ENCODE data around the gene RARRES1. TPM values are rescaled to one million over a fixed set of nuclear protein-coding genes. Genes with fewer than 3 reads are reported as not detected.

Gene RARRES1, protein sequence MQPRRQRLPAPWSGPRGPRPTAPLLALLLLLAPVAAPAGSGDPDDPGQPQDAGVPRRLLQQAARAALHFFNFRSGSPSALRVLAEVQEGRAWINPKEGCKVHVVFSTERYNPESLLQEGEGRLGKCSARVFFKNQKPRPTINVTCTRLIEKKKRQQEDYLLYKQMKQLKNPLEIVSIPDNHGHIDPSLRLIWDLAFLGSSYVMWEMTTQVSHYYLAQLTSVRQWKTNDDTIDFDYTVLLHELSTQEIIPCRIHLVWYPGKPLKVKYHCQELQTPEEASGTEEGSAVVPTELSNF
- total RNA-seq, result 1.3 and 6.0 TPM in 2 replicates

GRCh38 chr3:158731938-158732855, at the start of gene RARRES1:
RARRES1 (minus strand) TSS chr3:158732457; CDS start chr3:158732415, 42 bp downstream.
- DNase-seq, result peak; percentile 68

- DNase-seq, result no peak
Measured at GRCh38 chr3:158781849-158782248, 49.6 kb upstream of the RARRES1 start.

- DNase-seq, result no peak
Measured at GRCh38 chr3:158781191-158781590, 48.9 kb upstream of the RARRES1 start.

- DNase-seq, result no peak
Measured at GRCh38 chr3:158780766-158781165, 48.5 kb upstream of the RARRES1 start.

GRCh38 chr3:158777161-158777873, 45.1 kb upstream of the RARRES1 start:
- DNase-seq, result no peak

DNA sequence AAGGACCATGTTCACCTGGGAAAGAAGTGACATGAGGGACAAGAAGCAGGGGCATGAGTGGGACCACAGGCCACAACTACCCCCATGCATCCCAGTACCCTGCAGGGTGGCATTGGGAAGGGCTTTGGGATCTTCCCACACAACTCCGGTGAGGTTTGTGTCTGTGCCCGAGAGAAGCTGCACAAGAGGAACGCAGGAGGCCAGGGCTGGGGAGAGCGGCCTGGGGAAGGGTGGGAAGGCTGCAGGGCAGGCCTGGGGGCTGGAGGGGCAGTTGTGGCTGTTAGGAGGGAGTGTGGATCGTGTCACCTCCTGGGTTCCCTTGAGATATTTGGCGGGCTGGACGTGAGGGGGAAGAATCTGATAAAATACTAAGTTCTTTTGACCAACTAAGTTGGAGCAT, 44.3 kb upstream of the RARRES1 start:
- no peak for DNase-seq

GRCh38 chr3:158775426-158776410, 43.5 kb upstream of the RARRES1 start:
- no peak for DNase-seq

DNA sequence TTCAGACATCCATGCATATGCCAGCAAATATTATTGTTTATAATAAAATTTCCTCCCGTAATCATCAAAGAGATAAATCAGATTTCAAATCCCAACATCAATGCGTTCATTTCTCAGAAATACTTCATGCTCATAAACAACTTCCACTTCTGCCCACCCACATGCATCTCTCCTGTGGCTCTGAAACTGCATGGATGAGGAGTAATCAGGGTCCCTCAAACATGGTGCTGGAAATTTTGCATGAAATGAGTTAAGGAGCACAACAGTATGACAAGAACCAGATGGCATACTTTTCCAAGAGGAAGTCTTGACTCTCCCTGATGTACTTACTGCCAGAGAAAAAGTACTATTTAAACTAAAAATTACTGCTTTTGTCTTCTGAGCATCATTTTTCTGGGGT, 42.7 kb upstream of the RARRES1 start:
- no peak for DNase-seq

GRCh38 chr3:158773845-158774830, 41.9 kb upstream of the RARRES1 start:
- DNase-seq, result no peak

GRCh38 chr3:158773166-158773565, 40.9 kb upstream of the RARRES1 start:
- DNase-seq, result no peak

DNA sequence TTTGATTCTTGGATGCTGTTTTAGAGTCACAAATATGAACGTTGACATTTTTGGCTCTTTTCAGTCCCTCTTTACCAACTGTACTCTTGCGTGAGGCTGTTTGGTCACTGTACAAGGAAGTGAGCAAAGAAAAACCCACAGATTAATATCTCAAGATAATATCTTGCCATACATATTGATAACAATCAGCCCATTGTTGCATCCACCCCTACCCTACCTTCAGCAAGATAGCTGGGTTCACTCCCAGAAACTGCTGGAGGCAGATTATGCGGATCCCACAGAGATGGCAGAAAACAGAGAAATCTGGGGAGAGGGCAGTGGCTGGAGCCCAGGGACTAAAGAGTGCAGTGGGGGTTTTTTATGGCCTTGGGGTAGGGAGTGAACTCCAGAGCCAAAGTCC, 39.7 kb upstream of the RARRES1 start:
- DNase-seq, result no peak

GRCh38 chr3:158771577-158771976, 39.3 kb upstream of the RARRES1 start:
- no peak for DNase-seq

- DNase-seq, result no peak
Measured at GRCh38 chr3:158770741-158771350, 38.6 kb upstream of the RARRES1 start.

DNA sequence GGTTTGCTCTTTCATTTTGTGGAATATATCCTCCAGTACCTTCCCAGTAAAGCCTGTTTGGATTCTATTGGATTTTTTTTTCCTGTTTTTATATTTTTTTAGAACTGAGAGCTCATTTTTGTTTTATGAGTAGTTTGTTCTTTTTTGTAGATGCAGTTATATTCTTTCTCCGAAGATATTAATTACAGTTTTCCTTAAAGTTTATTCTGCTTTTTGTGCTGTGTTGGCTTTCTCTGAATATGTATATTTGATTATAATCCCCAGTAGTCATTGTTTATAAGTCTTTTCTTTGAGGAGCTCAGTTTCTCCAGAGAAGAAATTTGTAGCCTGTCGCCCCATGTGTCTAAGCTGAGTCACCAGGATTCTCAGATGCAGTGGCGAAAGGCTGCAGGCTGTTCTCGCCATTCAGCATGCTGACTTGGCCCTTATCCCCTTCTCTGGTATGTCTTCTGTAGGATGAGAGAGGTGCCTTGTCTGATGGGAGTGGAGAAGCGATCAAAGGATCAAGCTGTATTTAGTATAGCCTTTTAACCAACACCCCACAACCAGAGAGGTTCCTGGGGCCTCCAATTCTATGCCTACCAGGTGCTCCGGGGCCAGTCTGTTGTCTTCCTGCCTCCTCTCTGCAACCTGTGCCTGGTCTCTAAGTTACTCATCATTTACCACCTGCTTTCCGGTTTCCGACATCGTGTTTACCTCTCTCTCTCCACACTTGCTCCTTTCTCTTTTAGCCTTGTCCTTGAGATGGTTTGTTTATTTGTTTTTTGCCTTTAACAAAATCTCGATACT, 37.9 kb upstream of the RARRES1 start:
- DNase-seq, result peak; percentile 17

- no peak for DNase-seq
Measured at GRCh38 chr3:158769549-158769948, 37.3 kb upstream of the RARRES1 start.

DNA sequence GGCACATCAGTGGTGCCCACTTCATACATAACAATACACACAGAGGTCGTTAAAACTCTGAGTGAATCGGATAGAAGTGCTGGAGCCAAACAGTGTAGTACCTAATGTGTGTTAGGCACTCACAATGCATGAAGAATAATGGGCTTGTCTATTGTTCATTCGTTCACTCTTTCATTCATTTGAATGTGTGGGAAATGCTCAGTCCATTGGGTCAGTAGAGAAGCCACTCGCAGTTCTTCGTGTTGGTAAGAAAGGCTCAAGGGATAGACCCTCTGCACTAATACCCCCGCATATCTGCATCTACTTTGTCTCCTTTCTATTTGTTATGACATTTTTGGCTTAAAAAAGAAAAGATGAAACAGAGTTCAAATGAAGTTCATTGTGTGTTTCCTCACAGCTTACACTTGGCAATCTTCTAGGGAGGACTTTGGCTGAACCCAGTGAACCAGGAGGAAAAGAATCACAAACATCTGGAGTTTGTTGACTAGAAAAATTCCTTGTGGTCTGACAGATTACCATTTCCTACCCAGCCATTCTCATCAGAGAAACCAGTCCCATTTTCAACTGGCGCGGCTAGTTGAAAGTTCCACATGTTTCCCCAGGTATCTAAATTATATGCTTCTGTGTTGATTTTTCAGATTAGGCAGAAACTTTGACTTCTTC, 36.8 kb upstream of the RARRES1 start:
- DNase-seq, result peak; percentile 84

- peak; percentile 74 for DNase-seq
Measured at GRCh38 chr3:158768361-158768787, 36.1 kb upstream of the RARRES1 start.

- DNase-seq, result no peak
Measured at GRCh38 chr3:158766364-158766763, 34.1 kb upstream of the RARRES1 start.

Measured in dermis blood vessel endothelial cell (primary cell).